GM12873 (cell line): ENCODE results near the gene SIM2.

Source experiments
- TF ChIP-seq, protein P1 (sequence below): IDR thresholded peaks from 2 replicates; pipeline ENCODE4 v1.5.1; 2012; ENCODE audit warnings: low read depth, mild to moderate bottlenecking, moderate library complexity, low read length, control low read depth; ENCODE audit not compliant: insufficient read depth; ENCODE audit errors: missing control alignments

Gene SIM2

DNA sequence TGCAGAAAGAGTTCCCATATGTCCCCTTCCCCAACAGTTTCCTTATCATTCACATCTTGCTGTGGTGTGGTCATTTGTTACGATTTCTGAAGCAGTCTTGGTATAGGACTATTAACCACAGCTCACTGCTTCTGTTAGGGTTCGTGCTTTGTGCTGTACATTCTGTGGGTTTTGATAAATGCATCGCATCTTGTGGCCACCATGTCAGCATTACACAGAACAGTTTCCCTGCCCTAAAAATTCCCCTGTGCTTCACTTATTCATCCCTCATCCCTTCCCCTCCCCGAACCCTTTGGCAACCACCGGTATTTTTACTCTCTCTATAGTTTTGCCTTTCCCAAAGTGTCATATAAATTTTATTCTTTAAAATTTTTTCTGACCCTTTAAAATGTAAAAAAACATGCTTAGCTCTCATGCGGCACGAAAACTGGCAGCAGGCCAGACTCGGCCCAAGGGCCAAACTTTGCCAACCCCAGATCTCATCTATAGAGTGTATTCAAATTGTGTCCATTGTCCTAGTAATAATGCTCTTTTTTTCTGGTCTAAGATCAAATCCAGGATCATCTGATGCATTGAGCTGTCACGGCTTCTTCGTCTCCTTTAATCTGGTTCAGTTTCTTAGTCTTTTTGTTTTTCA, 78.2 kb downstream of the SIM2 start:
- TF ChIP-seq, protein P1, sequence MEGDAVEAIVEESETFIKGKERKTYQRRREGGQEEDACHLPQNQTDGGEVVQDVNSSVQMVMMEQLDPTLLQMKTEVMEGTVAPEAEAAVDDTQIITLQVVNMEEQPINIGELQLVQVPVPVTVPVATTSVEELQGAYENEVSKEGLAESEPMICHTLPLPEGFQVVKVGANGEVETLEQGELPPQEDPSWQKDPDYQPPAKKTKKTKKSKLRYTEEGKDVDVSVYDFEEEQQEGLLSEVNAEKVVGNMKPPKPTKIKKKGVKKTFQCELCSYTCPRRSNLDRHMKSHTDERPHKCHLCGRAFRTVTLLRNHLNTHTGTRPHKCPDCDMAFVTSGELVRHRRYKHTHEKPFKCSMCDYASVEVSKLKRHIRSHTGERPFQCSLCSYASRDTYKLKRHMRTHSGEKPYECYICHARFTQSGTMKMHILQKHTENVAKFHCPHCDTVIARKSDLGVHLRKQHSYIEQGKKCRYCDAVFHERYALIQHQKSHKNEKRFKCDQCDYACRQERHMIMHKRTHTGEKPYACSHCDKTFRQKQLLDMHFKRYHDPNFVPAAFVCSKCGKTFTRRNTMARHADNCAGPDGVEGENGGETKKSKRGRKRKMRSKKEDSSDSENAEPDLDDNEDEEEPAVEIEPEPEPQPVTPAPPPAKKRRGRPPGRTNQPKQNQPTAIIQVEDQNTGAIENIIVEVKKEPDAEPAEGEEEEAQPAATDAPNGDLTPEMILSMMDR = no peak

DNA sequence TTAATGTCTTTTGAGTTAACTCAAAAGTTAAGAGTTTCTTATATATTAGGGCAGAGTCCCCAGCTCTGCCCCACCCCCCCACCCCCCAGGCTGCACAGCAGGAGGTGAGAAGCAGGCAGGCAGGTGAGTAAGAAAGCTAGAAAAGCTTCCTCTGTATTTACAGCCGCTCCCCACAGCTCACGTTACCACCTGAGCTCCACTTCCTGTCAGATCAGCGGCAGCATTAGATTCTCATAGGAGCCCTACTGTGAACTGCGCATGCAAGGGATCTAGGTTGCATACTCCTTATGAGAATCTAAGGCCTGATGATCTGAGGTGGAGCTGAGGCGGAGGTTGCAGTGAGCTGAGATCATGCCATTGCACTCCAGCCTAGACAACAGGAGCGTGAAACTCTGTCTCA, 81.9 kb downstream of the SIM2 start:
- TF ChIP-seq, protein P1 = no peak

GRCh38 chr21:36783612-36784374, 84.9 kb downstream of the SIM2 start:
- TF ChIP-seq, protein P1 = no peak

DNA sequence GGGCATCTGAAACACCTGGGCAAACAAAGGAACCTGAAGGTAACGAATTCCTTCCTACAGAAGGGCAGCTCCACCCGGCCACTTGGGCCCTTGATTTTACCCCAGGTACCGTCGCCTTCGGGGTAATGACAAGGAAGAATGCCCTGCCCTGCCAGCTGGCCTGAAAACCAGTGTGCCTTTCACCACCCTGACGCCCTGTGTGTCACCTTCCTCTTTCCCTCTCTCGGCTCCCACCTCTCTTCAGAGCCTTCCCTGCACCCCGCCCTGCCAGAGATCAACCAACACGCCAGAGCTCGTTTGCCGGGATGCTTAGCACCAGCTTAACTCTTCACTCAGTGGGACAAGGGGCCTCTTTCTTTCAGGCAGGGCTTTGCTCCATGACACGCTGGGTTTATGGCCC, 86.0 kb downstream of the SIM2 start:
- TF ChIP-seq, protein P1 = no peak

- TF ChIP-seq, protein P1 = no peak
Observed at GRCh38 chr21:36785615-36786014, 86.7 kb downstream of the SIM2 start.

- TF ChIP-seq, protein P1 = no peak
Observed at GRCh38 chr21:36786186-36786585, 87.3 kb downstream of the SIM2 start.

DNA sequence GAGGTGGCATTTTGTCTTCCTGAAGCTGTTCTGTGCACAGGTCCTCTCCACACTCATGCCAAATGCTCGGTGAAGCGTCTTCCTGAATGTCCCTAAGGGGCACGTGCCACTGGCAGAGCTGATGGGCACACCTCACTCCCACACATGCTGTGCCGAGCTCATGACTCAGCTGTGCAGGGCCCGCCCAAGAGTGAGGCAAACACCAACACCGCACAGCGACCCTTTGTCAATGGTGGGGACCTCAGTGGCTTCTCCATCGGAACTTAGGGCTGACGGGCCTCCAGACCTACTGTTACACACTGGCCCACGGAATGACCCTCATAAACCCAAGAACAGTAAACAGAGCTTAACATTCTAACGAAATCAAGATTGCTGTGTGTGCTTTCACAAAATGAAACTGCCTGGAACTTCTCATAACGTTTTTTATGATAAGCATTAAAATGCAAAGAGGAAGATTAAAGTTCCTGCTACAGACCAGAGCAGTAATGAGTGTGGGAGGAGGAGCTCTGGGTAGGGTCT, 89.3 kb downstream of the SIM2 start:
- TF ChIP-seq, protein P1 = no peak
